HepG2 (cell line): Measurements from ENCODE around the gene FOXS1. TPM values are rescaled to one million over a fixed set of nuclear protein-coding genes. Genes with fewer than 3 reads are reported as not detected.
A peak's percentile ranks its signal among the peaks of the same experiment; 100 is the strongest.

Experiments
- ATF7 ChIP-seq, 2 experiments: fragments of 450-650 bp in 1 of 2; sonication (generic) in 1 of 2; formaldehyde crosslinking in 1 of 2; IDR thresholded peaks; 2 replicates each; pipeline versions ENCODE4 v1.4.0 to v1.6.1; 2016 to 2020; ENCODE audit warnings: antibody characterized with exemption in 1 of 2, mild to moderate bottlenecking in 1 of 2, missing genetic modification reagents in 1 of 2
- BRCA1 ChIP-seq: sonication (generic); formaldehyde crosslinking; IDR thresholded peaks from 2 replicates; pipeline ENCODE4 v1.4.0; 2020; ENCODE audit warnings: missing genetic modification reagents
- FOXO1 ChIP-seq: sonication (generic); formaldehyde crosslinking; IDR thresholded peaks from 2 replicates; pipeline ENCODE4 v1.4.0; 2020; ENCODE audit warnings: missing genetic modification reagents
- GABPB1 ChIP-seq: IDR thresholded peaks from 2 replicates; pipeline ENCODE4 v1.6.1; 2016; ENCODE audit warnings: mild to moderate bottlenecking, missing genetic modification reagents, moderate library complexity, missing compliant biosample characterization
- ISX ChIP-seq: sonication (generic); formaldehyde crosslinking; conservative IDR thresholded peaks from 2 replicates; pipeline ENCODE4 v1.5.0; 2020; ENCODE audit warnings: missing genetic modification reagents
- KDM6A ChIP-seq: IDR thresholded peaks from 2 replicates; pipeline ENCODE4 v1.6.1; 2016; ENCODE audit warnings: low read depth
- MAZ ChIP-seq, 2 experiments: sonication (generic) in 1 of 2; formaldehyde crosslinking in 1 of 2; IDR thresholded peaks; 2 replicates each; pipeline versions ENCODE4 v1.5.0 to v1.6.1; 2012 to 2020; ENCODE audit warnings: low read depth in 2 of 2, mild to moderate bottlenecking in 2 of 2, borderline replicate concordance in 1 of 2, improper control_type of control experiment in 1 of 2, low read length in 1 of 2, missing genetic modification reagents in 1 of 2, moderate library complexity in 1 of 2
- MYNN ChIP-seq: sonication (generic); formaldehyde crosslinking; IDR thresholded peaks from 2 replicates; pipeline ENCODE4 v1.4.0; 2020; ENCODE audit warnings: mild to moderate bottlenecking, low read depth, missing genetic modification reagents
- NFIC ChIP-seq: IDR thresholded peaks from 2 replicates; pipeline ENCODE4 v1.6.1; 2012; ENCODE audit warnings: mild to moderate bottlenecking, low read length, inconsistent platforms
- RNF2 ChIP-seq: fragments of 450-650 bp; conservative IDR thresholded peaks from 2 replicates; pipeline ENCODE4 v1.6.1; 2016; ENCODE audit warnings: low read depth
- SIX1 ChIP-seq: sonication (generic); formaldehyde crosslinking; IDR thresholded peaks from 2 replicates; pipeline ENCODE4 v1.4.0; 2020; ENCODE audit warnings: missing genetic modification reagents, borderline replicate concordance
- SMC3 ChIP-seq: IDR thresholded peaks from 2 replicates; pipeline ENCODE4 v1.6.1; 2011; ENCODE audit warnings: low read length, improper control_type of control experiment
- SOX6 ChIP-seq, 2 experiments: fragments of 450-650 bp in 1 of 2; sonication (generic) in 1 of 2; formaldehyde crosslinking in 1 of 2; IDR thresholded peaks; 2 replicates each; pipeline versions ENCODE4 v1.4.0 to v1.6.1; 2017 to 2020; ENCODE audit warnings: antibody characterized with exemption in 1 of 2, mild to moderate bottlenecking in 1 of 2, missing genetic modification reagents in 1 of 2
- SP4 ChIP-seq: sonication (generic); formaldehyde crosslinking; IDR thresholded peaks from 2 replicates; pipeline ENCODE4 v1.8.1; 2023; ENCODE audit warnings: mild to moderate bottlenecking, missing genetic modification reagents
- ZFP36L1 ChIP-seq: sonication (generic); formaldehyde crosslinking; IDR thresholded peaks from 2 replicates; pipeline ENCODE4 v1.8.0; 2022; ENCODE audit warnings: mild to moderate bottlenecking, missing genetic modification reagents, moderate library complexity
- ZFYVE20 ChIP-seq: sonication (generic); formaldehyde crosslinking; IDR thresholded peaks from 2 replicates; pipeline ENCODE4 v1.8.0; 2023; ENCODE audit warnings: low read depth, mild to moderate bottlenecking, moderate library complexity, missing genetic modification reagents, borderline replicate concordance
- ZNF143 ChIP-seq: sonication (generic); formaldehyde crosslinking; IDR thresholded peaks from 2 replicates; pipeline ENCODE4 v1.4.0; 2020; ENCODE audit warnings: missing genetic modification reagents
- ZNF33B ChIP-seq: sonication (generic); formaldehyde crosslinking; IDR thresholded peaks from 2 replicates; pipeline ENCODE4 v1.5.1; 2020; ENCODE audit warnings: mild to moderate bottlenecking, missing genetic modification reagents
- ZNF451 ChIP-seq: sonication (generic); formaldehyde crosslinking; IDR thresholded peaks from 2 replicates; pipeline ENCODE4 v1.5.0; 2020; ENCODE audit warnings: mild to moderate bottlenecking, missing genetic modification reagents
- ZNF777 ChIP-seq: sonication (generic); formaldehyde crosslinking; IDR thresholded peaks from 2 replicates; pipeline ENCODE4 v1.4.0; 2020; ENCODE audit warnings: missing genetic modification reagents
- polyA plus RNA-seq, 8 experiments: library from polyadenylated mRNA; depleted of rRNA in 3 of 8; stranded (reverse) in 7 of 8; unstranded in 1 of 8; fragments of >200 nt; fragmentation: Illumina TruSeq in 4 of 8; extraction: Trizol in 4 of 8; gene quantifications; 2 replicates each; pipeline versions ENCODE4 v1.2.1 to v1.2.3, GENCODE V29; 2011 to 2016; ENCODE audit warnings: low read depth in 4 of 8, missing spikeins in 1 of 8, mixed read lengths in 1 of 8; ENCODE audit not compliant: insufficient read depth in 1 of 8
- total RNA-seq, 5 experiments: library from RNA; depleted of rRNA; stranded (reverse); fragments of >200 nt; fragmentation: Illumina TruSeq; extraction: Trizol; gene quantifications; 2 replicates each; pipeline ENCODE4 v1.2.3, GENCODE V29; 2016; ENCODE audit warnings: low read depth in 1 of 5
- TF ChIP-seq, protein P1 (sequence below): sonication (generic); formaldehyde crosslinking; IDR thresholded peaks from 2 replicates; pipeline ENCODE4 v1.5.0; 2020; ENCODE audit warnings: missing genetic modification reagents
- TF ChIP-seq, protein P2 (sequence below): IDR thresholded peaks from 2 replicates; pipeline ENCODE4 v1.6.1; 2016; ENCODE audit warnings: mild to moderate bottlenecking, missing biosample characterization, missing genetic modification reagents
- TF ChIP-seq, protein P3 (sequence below): sonication (generic); formaldehyde crosslinking; IDR thresholded peaks from 2 replicates; pipeline ENCODE4 v1.9.0; 2021; ENCODE audit warnings: missing genetic modification reagents, mild to moderate bottlenecking, borderline replicate concordance
- TF ChIP-seq, protein P4 (sequence below): sonication (generic); formaldehyde crosslinking; IDR thresholded peaks from 2 replicates; pipeline ENCODE4 v1.8.1; 2022; ENCODE audit warnings: mild to moderate bottlenecking, missing genetic modification reagents
- TF ChIP-seq, protein P5 (sequence below): IDR thresholded peaks from 2 replicates; pipeline ENCODE4 v1.6.1; 2012; ENCODE audit warnings: low read depth, low read length, improper control_type of control experiment

FOXS1 gene
- total and polyA plus RNA-seq, 2 of the 13 experiments (the other 11 are each of a cell fraction or from before 2014, with no cell fraction given) = not detected

DNA sequence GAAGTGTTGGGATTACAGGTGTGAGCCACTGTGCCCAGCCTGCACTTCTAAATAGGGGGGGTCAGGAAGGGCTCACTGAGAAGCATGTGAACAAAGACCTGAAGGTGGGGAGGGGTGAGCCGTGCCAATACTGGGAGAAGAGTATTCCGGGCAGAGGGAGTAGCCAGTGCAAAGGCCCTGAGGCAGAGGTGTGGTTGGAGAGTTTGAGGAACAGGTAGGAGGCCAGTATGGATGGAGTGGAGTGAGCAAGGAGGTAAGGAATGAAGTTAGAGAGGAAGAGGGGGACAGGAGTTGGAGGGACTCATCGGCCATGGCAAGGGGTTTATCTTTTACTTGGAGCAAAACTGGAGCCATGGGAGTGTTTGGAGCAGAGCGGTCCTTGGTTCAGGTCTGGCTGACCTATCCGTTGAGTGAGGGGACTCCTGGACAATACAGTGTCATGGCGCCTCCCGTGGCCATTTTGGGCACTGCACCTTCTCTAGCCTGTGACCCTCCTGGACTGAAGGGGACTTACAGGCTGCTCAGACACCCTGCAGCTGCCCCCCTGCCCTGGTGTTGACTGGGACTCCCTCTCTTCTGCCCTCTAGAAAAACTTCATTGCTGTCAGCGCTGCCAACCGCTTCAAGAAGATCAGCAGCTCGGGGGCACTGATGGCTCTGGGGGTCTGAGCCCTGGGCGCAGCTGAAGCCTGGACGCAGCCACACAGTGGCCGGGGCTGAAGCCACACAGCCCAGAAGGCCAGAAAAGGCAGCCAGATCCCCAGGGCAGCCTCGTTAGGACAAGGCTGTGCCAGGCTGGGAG is 12.1 kb downstream of the FOXS1 start (continued):
- TF ChIP-seq SP4 (CRISPR knock-in tag) = no peak
- TF ChIP-seq, protein P1, sequence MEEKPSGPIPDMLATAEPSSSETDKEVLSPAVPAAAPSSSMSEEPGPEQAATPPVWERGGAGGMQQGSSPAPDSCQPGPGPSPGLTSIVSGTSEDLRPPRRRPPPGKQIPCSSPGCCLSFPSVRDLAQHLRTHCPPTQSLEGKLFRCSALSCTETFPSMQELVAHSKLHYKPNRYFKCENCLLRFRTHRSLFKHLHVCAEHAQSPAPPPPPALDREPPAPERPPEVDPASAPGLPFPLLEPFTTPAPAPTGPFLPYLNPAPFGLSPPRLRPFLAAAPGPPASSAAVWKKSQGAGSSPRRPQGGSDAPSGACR = peak; percentile 39; the same call in 1 of the 2 replicates
- TF ChIP-seq ZNF451 (CRISPR knock-in tag) = no peak
- TF ChIP-seq NFIC = no peak
- TF ChIP-seq, protein P2, sequence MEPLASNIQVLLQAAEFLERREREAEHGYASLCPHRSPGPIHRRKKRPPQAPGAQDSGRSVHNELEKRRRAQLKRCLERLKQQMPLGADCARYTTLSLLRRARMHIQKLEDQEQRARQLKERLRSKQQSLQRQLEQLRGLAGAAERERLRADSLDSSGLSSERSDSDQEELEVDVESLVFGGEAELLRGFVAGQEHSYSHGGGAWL (CRISPR knock-in tag) = no peak
- no peak for TF ChIP-seq SIX1 (CRISPR knock-in tag)
- peak; percentile 23; the same call in 1 of the 2 replicates for TF ChIP-seq MAZ (IDR thresholded peaks at IDR 0.05; ENCODE audit: borderline replicate concordance, low read depth, low read length)
- no peak for TF ChIP-seq MAZ (CRISPR knock-in tag; IDR thresholded peaks at IDR 0.05; ENCODE audit: low read depth)
- TF ChIP-seq BRCA1 (CRISPR knock-in tag) = no peak
- no peak for TF ChIP-seq ATF7 (IDR thresholded peaks at IDR 0.05)
- TF ChIP-seq ATF7 (CRISPR knock-in tag; IDR thresholded peaks at IDR 0.05) = no peak
- TF ChIP-seq ZNF143 (CRISPR knock-in tag) = no peak
- no peak for TF ChIP-seq KDM6A (CRISPR knock-in tag)
- no peak for TF ChIP-seq FOXO1 (CRISPR knock-in tag)
- TF ChIP-seq ZFYVE20 (CRISPR knock-in tag) = no peak
- TF ChIP-seq MYNN (CRISPR knock-in tag) = no peak
- TF ChIP-seq, protein P3, sequence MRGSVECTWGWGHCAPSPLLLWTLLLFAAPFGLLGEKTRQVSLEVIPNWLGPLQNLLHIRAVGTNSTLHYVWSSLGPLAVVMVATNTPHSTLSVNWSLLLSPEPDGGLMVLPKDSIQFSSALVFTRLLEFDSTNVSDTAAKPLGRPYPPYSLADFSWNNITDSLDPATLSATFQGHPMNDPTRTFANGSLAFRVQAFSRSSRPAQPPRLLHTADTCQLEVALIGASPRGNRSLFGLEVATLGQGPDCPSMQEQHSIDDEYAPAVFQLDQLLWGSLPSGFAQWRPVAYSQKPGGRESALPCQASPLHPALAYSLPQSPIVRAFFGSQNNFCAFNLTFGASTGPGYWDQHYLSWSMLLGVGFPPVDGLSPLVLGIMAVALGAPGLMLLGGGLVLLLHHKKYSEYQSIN = no peak
- TF ChIP-seq ISX = no peak
- TF ChIP-seq SOX6 (IDR thresholded peaks at IDR 0.05) = no peak
- peak; percentile 27; the same call in 1 of the 2 replicates for TF ChIP-seq SOX6 (CRISPR knock-in tag; IDR thresholded peaks at IDR 0.05)
- TF ChIP-seq GABPB1 (CRISPR knock-in tag) = peak; percentile 19; the same call in 1 of the 2 replicates
- TF ChIP-seq, protein P4, sequence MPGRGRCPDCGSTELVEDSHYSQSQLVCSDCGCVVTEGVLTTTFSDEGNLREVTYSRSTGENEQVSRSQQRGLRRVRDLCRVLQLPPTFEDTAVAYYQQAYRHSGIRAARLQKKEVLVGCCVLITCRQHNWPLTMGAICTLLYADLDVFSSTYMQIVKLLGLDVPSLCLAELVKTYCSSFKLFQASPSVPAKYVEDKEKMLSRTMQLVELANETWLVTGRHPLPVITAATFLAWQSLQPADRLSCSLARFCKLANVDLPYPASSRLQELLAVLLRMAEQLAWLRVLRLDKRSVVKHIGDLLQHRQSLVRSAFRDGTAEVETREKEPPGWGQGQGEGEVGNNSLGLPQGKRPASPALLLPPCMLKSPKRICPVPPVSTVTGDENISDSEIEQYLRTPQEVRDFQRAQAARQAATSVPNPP (CRISPR knock-in tag) = no peak
- TF ChIP-seq ZNF777 (CRISPR knock-in tag) = no peak
- TF ChIP-seq RNF2 = no peak
- TF ChIP-seq, protein P5, sequence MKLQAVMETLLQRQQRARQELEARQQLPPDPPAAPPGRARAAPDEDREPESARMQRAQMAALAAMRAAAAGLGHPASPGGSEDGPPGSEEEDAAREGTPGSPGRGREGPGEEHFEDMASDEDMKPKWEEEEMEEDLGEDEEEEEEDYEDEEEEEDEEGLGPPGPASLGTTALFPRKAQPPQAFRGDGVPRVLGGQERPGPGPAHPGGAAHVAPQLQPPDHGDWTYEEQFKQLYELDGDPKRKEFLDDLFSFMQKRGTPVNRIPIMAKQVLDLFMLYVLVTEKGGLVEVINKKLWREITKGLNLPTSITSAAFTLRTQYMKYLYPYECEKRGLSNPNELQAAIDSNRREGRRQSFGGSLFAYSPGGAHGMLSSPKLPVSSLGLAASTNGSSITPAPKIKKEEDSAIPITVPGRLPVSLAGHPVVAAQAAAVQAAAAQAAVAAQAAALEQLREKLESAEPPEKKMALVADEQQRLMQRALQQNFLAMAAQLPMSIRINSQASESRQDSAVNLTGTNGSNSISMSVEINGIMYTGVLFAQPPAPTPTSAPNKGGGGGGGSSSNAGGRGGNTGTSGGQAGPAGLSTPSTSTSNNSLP = no peak
- no peak for TF ChIP-seq ZNF33B
- no peak for TF ChIP-seq ZFP36L1 (CRISPR knock-in tag)
- TF ChIP-seq SMC3 = peak; percentile 22; the same call in 1 of the 2 replicates
